ENCODE data around the gene PIGK. TPM values are rescaled to one million over a fixed set of nuclear protein-coding genes. Genes with fewer than 3 reads are reported as not detected.

PIGK gene
- total and polyA plus RNA-seq, 2 donors (not counting 3 experiments of a cell fraction or from before 2014, with no cell fraction given): 12.3 to 32.3 TPM

GRCh38 chr1:77197351-77197750 lies 21.9 kb downstream of the PIGK start:
- CTCF ChIA-PET: no interaction called here
- intact Hi-C loops (cut with micrococcal nuclease): no loop called here
- FAIRE-seq: peak; percentile 21

GRCh38 chr1:77193951-77194350 lies 25.3 kb downstream of the PIGK start:
- TF ChIP-seq MYC (IDR thresholded peaks at IDR 0.05; ENCODE audit: low read depth, low read length) (no peak), POLR2AphosphoS5 (IDR thresholded peaks at IDR 0.05; ENCODE audit: insufficient read depth, low read depth, low read length) (no peak), POLR2A (IDR thresholded peaks at IDR 0.05; ENCODE audit: low read depth, low read length) (no peak), GATA2 (IDR thresholded peaks at IDR 0.05; ENCODE audit: insufficient read depth, insufficient read length, low read depth, low read length) (no peak), JUN (IDR thresholded peaks at IDR 0.05; ENCODE audit: borderline replicate concordance, insufficient read depth, insufficient read length, low read depth) (no peak)
- TF ChIP-seq, protein P1, sequence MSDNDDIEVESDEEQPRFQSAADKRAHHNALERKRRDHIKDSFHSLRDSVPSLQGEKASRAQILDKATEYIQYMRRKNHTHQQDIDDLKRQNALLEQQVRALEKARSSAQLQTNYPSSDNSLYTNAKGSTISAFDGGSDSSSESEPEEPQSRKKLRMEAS (IDR thresholded peaks at IDR 0.05; ENCODE audit: insufficient read depth, insufficient read length): no peak
- H3K4me1 ChIP-seq (ENCODE audit: control insufficient read depth, extremely low read depth, insufficient read depth, low read length): peaks cover 4% of the 10 kb centered on the region
- H3K9me3 ChIP-seq (replicated peaks; ENCODE audit: control insufficient read depth, insufficient read depth, low read length): no peaks in the 10 kb centered on the region
- peaks cover 2% of the 10 kb centered on the region for H3K9me1 ChIP-seq (replicated peaks; ENCODE audit: control insufficient read depth, extremely low read depth, insufficient read depth, low read length)
- H3K4me2 ChIP-seq (ENCODE audit: insufficient read depth, low read length): no peak overlapping the region
- H3K36me3 ChIP-seq (ENCODE audit: control insufficient read depth in 2 of 2, extremely low read depth in 1 of 2, insufficient read depth in 2 of 2, low read length in 2 of 2): no peaks in the 10 kb centered on the region
- intact Hi-C loops (cut with micrococcal nuclease): no loop called here
- no peak overlapping the region for H3K9ac ChIP-seq (replicated peaks; ENCODE audit: extremely low read depth, insufficient read depth, low read length)
- no peak overlapping the region for H3K4me3 ChIP-seq (replicated peaks in 1 of 3; ENCODE audit: insufficient read depth in 1 of 3, low read depth in 1 of 3, low read length in 3 of 3)
- no peak for DNase-seq (ENCODE audit: low read depth, low spot score)
- no peaks in the 10 kb centered on the region for H3K27me3 ChIP-seq (ENCODE audit: control insufficient read depth in 2 of 2, insufficient read depth in 2 of 2, low read length in 2 of 2)
- dilution Hi-C loops (cut with MboI; ENCODE audit: extremely low pct_ligation_motif_present, low sequenced_read_pairs): no loop called here
- ChIA-PET POLR2A (no interaction called here), CTCF (no interaction called here)
- no peaks in the 10 kb centered on the region for H3K79me2 ChIP-seq (ENCODE audit: control insufficient read depth, insufficient read depth, low read length)
- no peak overlapping the region for H3K27ac ChIP-seq (ENCODE audit: insufficient read depth, low read depth, low read length)
- no TSS peak for BruUV-seq (replicated peaks)
- FAIRE-seq: no peak
- no peak overlapping the region for H2AFZ ChIP-seq (ENCODE audit: low read depth, low read length)
- no peaks in the 10 kb centered on the region for H4K20me1 ChIP-seq (replicated peaks; ENCODE audit: control insufficient read depth, extremely low read depth, insufficient read depth, low read length)

More at GRCh38 chr1:77197351-77197750, 21.9 kb downstream of the PIGK start:
- dilution Hi-C loops (cut with MboI; ENCODE audit: extremely low pct_ligation_motif_present, low sequenced_read_pairs): no loop called here
- H3K9ac ChIP-seq (replicated peaks; ENCODE audit: extremely low read depth, insufficient read depth, low read length): no peak overlapping the region
- DNase-seq (ENCODE audit: low read depth, low spot score): no peak
- H3K4me1 ChIP-seq (ENCODE audit: control insufficient read depth, extremely low read depth, insufficient read depth, low read length): no peaks in the 10 kb centered on the region
- H3K9me3 ChIP-seq (replicated peaks; ENCODE audit: control insufficient read depth, insufficient read depth, low read length): no peaks in the 10 kb centered on the region
- no peaks in the 10 kb centered on the region for H3K9me1 ChIP-seq (replicated peaks; ENCODE audit: control insufficient read depth, extremely low read depth, insufficient read depth, low read length)
- no peaks in the 10 kb centered on the region for H3K79me2 ChIP-seq (ENCODE audit: control insufficient read depth, insufficient read depth, low read length)
- no peaks in the 10 kb centered on the region for H3K27me3 ChIP-seq (ENCODE audit: control insufficient read depth in 2 of 2, insufficient read depth in 2 of 2, low read length in 2 of 2)
- POLR2A ChIA-PET: no interaction called here
- no peak overlapping the region for H3K27ac ChIP-seq (ENCODE audit: insufficient read depth, low read depth, low read length)
- H3K4me3 ChIP-seq (replicated peaks in 1 of 3; ENCODE audit: insufficient read depth in 1 of 3, low read depth in 1 of 3, low read length in 3 of 3): no peak overlapping the region
- no peak overlapping the region for H2AFZ ChIP-seq (ENCODE audit: low read depth, low read length)
- no peaks in the 10 kb centered on the region for H3K36me3 ChIP-seq (ENCODE audit: control insufficient read depth in 2 of 2, extremely low read depth in 1 of 2, insufficient read depth in 2 of 2, low read length in 2 of 2)
- TF ChIP-seq JUN (IDR thresholded peaks at IDR 0.05; ENCODE audit: borderline replicate concordance, insufficient read depth, insufficient read length, low read depth) (no peak), POLR2AphosphoS5 (IDR thresholded peaks at IDR 0.05; ENCODE audit: insufficient read depth, low read depth, low read length) (no peak), GATA2 (IDR thresholded peaks at IDR 0.05; ENCODE audit: insufficient read depth, insufficient read length, low read depth, low read length) (no peak)
- no peak overlapping the region for H3K4me2 ChIP-seq (ENCODE audit: insufficient read depth, low read length)
- no peaks in the 10 kb centered on the region for H4K20me1 ChIP-seq (replicated peaks; ENCODE audit: control insufficient read depth, extremely low read depth, insufficient read depth, low read length)
- no TSS peak for BruUV-seq (replicated peaks)

Data from endothelial cell of umbilical vein (primary cell).